Measurements from ENCODE around the gene OXER1.

Gene OXER1

DNA sequence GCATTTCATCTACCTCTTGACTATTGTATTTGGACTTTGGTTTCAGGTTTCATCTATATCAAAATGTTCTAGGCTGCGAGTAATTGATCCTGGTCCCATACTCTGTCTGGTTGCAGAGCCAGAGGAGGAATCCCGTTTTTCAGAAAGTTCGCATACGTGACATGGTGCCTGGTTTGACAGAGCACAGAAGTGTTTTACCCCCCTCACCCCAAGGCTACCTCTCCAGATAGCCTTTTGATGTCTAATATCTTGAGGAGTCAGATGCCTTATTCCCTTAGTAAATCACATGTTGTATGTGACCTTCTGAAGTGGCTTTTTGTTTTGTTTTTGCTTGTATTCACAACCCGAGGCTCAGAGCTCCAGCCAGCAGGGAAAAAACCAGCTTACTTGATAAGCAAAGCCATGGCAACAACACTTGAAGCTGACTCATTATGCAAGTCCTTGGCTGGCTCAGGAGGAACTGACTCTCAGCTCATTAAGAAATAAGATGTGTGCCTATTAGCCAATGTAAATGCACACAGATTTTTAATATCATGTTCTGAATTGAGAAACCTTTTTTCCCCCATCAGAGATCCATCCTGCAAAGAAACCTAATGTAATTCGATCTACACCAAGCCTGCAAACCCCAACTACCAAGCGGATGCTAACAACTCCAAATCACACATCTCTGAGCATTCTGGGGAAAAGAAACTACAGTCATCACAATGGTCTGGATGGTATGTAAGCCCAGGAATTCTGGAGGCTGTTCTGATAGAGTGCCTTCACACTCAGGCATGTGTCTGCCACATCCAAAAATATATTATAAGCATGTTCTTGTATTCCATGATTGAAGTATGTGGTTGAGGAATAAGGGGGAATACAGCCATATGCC lies 41.4 kb downstream of the OXER1 start:
- H4K91ac ChIP-seq (ENCODE audit: low read depth, low read length, poor library complexity) = no peak overlapping the region
- no peak overlapping the region for H3K23ac ChIP-seq (ENCODE audit: low read depth, low read length, poor library complexity)
- no peak for DNase-seq (ENCODE audit: low spot score)
- H3K14ac ChIP-seq (ENCODE audit: low read length) = no peak overlapping the region
- H2BK12ac ChIP-seq (ENCODE audit: low read length) = no peak overlapping the region
- no peak overlapping the region for H4K8ac ChIP-seq (ENCODE audit: low read depth, low read length)
- no peak overlapping the region for H3K4ac ChIP-seq (ENCODE audit: low read length)
- no peaks in the 10 kb centered on the region for H3K79me1 ChIP-seq (ENCODE audit: low read depth, low read length)
- H3K4me1 ChIP-seq (ENCODE audit: control insufficient read depth in 2 of 2, insufficient read depth in 1 of 2, low read depth in 1 of 2, low read length in 2 of 2) = peaks cover 4 to 8% of the 10 kb centered on the region in 2 donors
- peaks cover 2 to 10% of the 10 kb centered on the region in 2 donors for H3K36me3 ChIP-seq (replicated peaks in 1 of 2; ENCODE audit: control insufficient read depth in 2 of 2, insufficient read depth in 2 of 2, low read length in 2 of 2)
- H2BK120ac ChIP-seq (ENCODE audit: low read depth, low read length) = no peak overlapping the region
- H3K18ac ChIP-seq (ENCODE audit: low read length) = no peak overlapping the region
- H3K9ac ChIP-seq (ENCODE audit: low read depth, low read length, poor library complexity) = no peak overlapping the region
- H3K4me2 ChIP-seq (ENCODE audit: insufficient read depth, low read length, poor library complexity, severe bottlenecking) = no peak overlapping the region
- no peak overlapping the region for H3K4me3 ChIP-seq (ENCODE audit: low read length in 2 of 2)
- no peaks in the 10 kb centered on the region for H3K27me3 ChIP-seq (ENCODE audit: control insufficient read depth in 3 of 3, insufficient read depth in 3 of 3, low read depth in 1 of 3, low read length in 3 of 3)
- no peak overlapping the region for H2AK5ac ChIP-seq (ENCODE audit: low read depth, low read length)
- no peak overlapping the region for H2BK5ac ChIP-seq (ENCODE audit: low read length)
- H2BK15ac ChIP-seq (ENCODE audit: low read length) = no peak overlapping the region
- H3K27ac ChIP-seq (replicated peaks; ENCODE audit: low read length) = no peak overlapping the region
- no CpG with 5 or more reads among the region's 7 CpGs for WGBS, 2 donors (ENCODE audit: extremely low coverage in 2 of 2, insufficient read length in 2 of 2, insufficient replicate concordance in 1 of 2)
- peak overlapping the region; percentile 48 for H2AFZ ChIP-seq (ENCODE audit: low read length)
- no peaks in the 10 kb centered on the region for H3K9me3 ChIP-seq (replicated peaks in 1 of 2; ENCODE audit: control insufficient read depth in 2 of 2, insufficient read depth in 1 of 2, low read depth in 1 of 2, low read length in 2 of 2)

DNA sequence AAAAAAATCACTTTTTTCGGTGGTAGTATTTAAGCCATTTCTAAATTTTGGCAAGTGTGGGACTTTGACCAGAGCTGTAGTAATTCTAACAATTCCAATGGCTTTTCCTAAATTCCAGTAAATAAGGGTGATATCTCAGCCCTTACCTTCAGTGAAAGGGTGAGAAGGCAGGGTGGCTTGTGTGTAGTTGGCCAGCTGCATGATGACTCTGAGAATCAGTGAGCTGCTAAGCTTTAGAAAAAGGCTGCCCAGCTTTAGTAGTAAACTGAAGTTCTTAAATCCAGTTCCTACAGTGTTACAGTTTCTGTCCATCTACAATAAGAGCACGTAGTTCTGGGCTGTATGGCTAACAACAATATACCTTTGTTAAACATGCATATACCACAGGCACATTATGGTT lies 42.0 kb downstream of the OXER1 start:
- Histone ChIP-seq H2AK5ac (ENCODE audit: low read depth, low read length) (no peak overlapping the region), H2BK15ac (ENCODE audit: low read length) (no peak overlapping the region), H3K4ac (ENCODE audit: low read length) (no peak overlapping the region), H3K9me3 (replicated peaks in 1 of 2; ENCODE audit: control insufficient read depth in 2 of 2, insufficient read depth in 1 of 2, low read depth in 1 of 2, low read length in 2 of 2) (no peaks in the 10 kb centered on the region), H2AFZ (ENCODE audit: low read length) (peak overlapping the region; percentile 48), H4K91ac (ENCODE audit: low read depth, low read length, poor library complexity) (no peak overlapping the region), H3K36me3 (replicated peaks in 1 of 2; ENCODE audit: control insufficient read depth in 2 of 2, insufficient read depth in 2 of 2, low read length in 2 of 2) (peaks cover 2 to 10% of the 10 kb centered on the region in 2 donors), H3K9ac (ENCODE audit: low read depth, low read length, poor library complexity) (no peak overlapping the region), H2BK12ac (ENCODE audit: low read length) (no peak overlapping the region), H3K27ac (replicated peaks; ENCODE audit: low read length) (no peak overlapping the region), H3K4me3 (ENCODE audit: low read length in 2 of 2) (no peak overlapping the region), H3K18ac (ENCODE audit: low read length) (no peak overlapping the region), H2BK5ac (ENCODE audit: low read length) (no peak overlapping the region), H3K4me1 (ENCODE audit: control insufficient read depth in 2 of 2, insufficient read depth in 1 of 2, low read depth in 1 of 2, low read length in 2 of 2) (peaks cover 4 to 8% of the 10 kb centered on the region in 2 donors), H3K23ac (ENCODE audit: low read depth, low read length, poor library complexity) (no peak overlapping the region), H3K27me3 (ENCODE audit: control insufficient read depth in 3 of 3, insufficient read depth in 3 of 3, low read depth in 1 of 3, low read length in 3 of 3) (no peaks in the 10 kb centered on the region), H3K14ac (ENCODE audit: low read length) (no peak overlapping the region), H3K4me2 (ENCODE audit: insufficient read depth, low read length, poor library complexity, severe bottlenecking) (no peak overlapping the region), H2BK120ac (ENCODE audit: low read depth, low read length) (no peak overlapping the region), H4K8ac (ENCODE audit: low read depth, low read length) (no peak overlapping the region), H3K79me1 (ENCODE audit: low read depth, low read length) (no peaks in the 10 kb centered on the region)
- DNase-seq (ENCODE audit: low spot score) = no peak
- WGBS, 2 donors (ENCODE audit: extremely low coverage in 2 of 2, insufficient read length in 2 of 2, insufficient replicate concordance in 1 of 2) = no CpG with 5 or more reads among the region's 2 CpGs

- no peaks in the 10 kb centered on the region for H3K27me3 ChIP-seq (ENCODE audit: control insufficient read depth in 3 of 3, insufficient read depth in 3 of 3, low read depth in 1 of 3, low read length in 3 of 3)
- no CpG with 5 or more reads among the region's 7 CpGs for WGBS, 2 donors (ENCODE audit: extremely low coverage in 2 of 2, insufficient read length in 2 of 2, insufficient replicate concordance in 1 of 2)
These were observed 49.2 kb downstream of the OXER1 start for GRCh38 chr2:42714686-42715085.

GRCh38 chr2:42713920-42714319 lies 50.0 kb downstream of the OXER1 start:
- Histone ChIP-seq H2AK5ac (ENCODE audit: low read depth, low read length) (no peak overlapping the region), H3K27me3 (ENCODE audit: control insufficient read depth in 3 of 3, insufficient read depth in 3 of 3, low read depth in 1 of 3, low read length in 3 of 3) (no peaks in the 10 kb centered on the region), H3K9ac (ENCODE audit: low read depth, low read length, poor library complexity) (no peak overlapping the region), H3K27ac (replicated peaks; ENCODE audit: low read length) (no peak overlapping the region), H3K14ac (ENCODE audit: low read length) (no peak overlapping the region), H2BK12ac (ENCODE audit: low read length) (no peak overlapping the region), H3K36me3 (replicated peaks in 1 of 2; ENCODE audit: control insufficient read depth in 2 of 2, insufficient read depth in 2 of 2, low read length in 2 of 2) (peaks cover 2 to 11% of the 10 kb centered on the region in 2 donors), H3K4ac (ENCODE audit: low read length) (no peak overlapping the region), H2BK15ac (ENCODE audit: low read length) (no peak overlapping the region), H4K91ac (ENCODE audit: low read depth, low read length, poor library complexity) (no peak overlapping the region), H3K4me1 (ENCODE audit: control insufficient read depth in 2 of 2, insufficient read depth in 1 of 2, low read depth in 1 of 2, low read length in 2 of 2) (no peaks in the 10 kb centered on the region), H3K9me3 (replicated peaks in 1 of 2; ENCODE audit: control insufficient read depth in 2 of 2, insufficient read depth in 1 of 2, low read depth in 1 of 2, low read length in 2 of 2) (no peaks in the 10 kb centered on the region), H3K18ac (ENCODE audit: low read length) (no peak overlapping the region), H2BK120ac (ENCODE audit: low read depth, low read length) (no peak overlapping the region), H2BK5ac (ENCODE audit: low read length) (no peak overlapping the region), H3K23ac (ENCODE audit: low read depth, low read length, poor library complexity) (no peak overlapping the region), H3K4me2 (ENCODE audit: insufficient read depth, low read length, poor library complexity, severe bottlenecking) (no peak overlapping the region), H2AFZ (ENCODE audit: low read length) (no peak overlapping the region), H3K79me1 (ENCODE audit: low read depth, low read length) (no peaks in the 10 kb centered on the region), H3K4me3 (ENCODE audit: low read length in 2 of 2) (no peak overlapping the region), H4K8ac (ENCODE audit: low read depth, low read length) (no peak overlapping the region)
- WGBS, 2 donors (ENCODE audit: extremely low coverage in 2 of 2, insufficient read length in 2 of 2, insufficient replicate concordance in 1 of 2) = no CpG with 5 or more reads among the region's 4 CpGs
- DNase-seq (ENCODE audit: low spot score) = no peak

More at GRCh38 chr2:42714686-42715085, 49.2 kb downstream of the OXER1 start:
- Histone ChIP-seq H3K9ac (ENCODE audit: low read depth, low read length, poor library complexity) (no peak overlapping the region), H4K8ac (ENCODE audit: low read depth, low read length) (no peak overlapping the region), H3K4me1 (ENCODE audit: control insufficient read depth in 2 of 2, insufficient read depth in 1 of 2, low read depth in 1 of 2, low read length in 2 of 2) (no peaks in the 10 kb centered on the region), H2AFZ (ENCODE audit: low read length) (no peak overlapping the region), H3K4ac (ENCODE audit: low read length) (no peak overlapping the region), H3K4me2 (ENCODE audit: insufficient read depth, low read length, poor library complexity, severe bottlenecking) (no peak overlapping the region), H3K4me3 (ENCODE audit: low read length in 2 of 2) (no peak overlapping the region), H2BK15ac (ENCODE audit: low read length) (no peak overlapping the region), H3K79me1 (ENCODE audit: low read depth, low read length) (no peaks in the 10 kb centered on the region), H3K27ac (replicated peaks; ENCODE audit: low read length) (no peak overlapping the region), H3K23ac (ENCODE audit: low read depth, low read length, poor library complexity) (no peak overlapping the region), H4K91ac (ENCODE audit: low read depth, low read length, poor library complexity) (no peak overlapping the region), H2BK5ac (ENCODE audit: low read length) (no peak overlapping the region), H2BK12ac (ENCODE audit: low read length) (no peak overlapping the region), H3K36me3 (replicated peaks in 1 of 2; ENCODE audit: control insufficient read depth in 2 of 2, insufficient read depth in 2 of 2, low read length in 2 of 2) (peaks cover 0 to 3% of the 10 kb centered on the region in 2 donors), H2BK120ac (ENCODE audit: low read depth, low read length) (no peak overlapping the region), H3K14ac (ENCODE audit: low read length) (no peak overlapping the region), H2AK5ac (ENCODE audit: low read depth, low read length) (no peak overlapping the region), H3K18ac (ENCODE audit: low read length) (no peak overlapping the region), H3K9me3 (replicated peaks in 1 of 2; ENCODE audit: control insufficient read depth in 2 of 2, insufficient read depth in 1 of 2, low read depth in 1 of 2, low read length in 2 of 2) (no peaks in the 10 kb centered on the region)
- DNase-seq (ENCODE audit: low spot score) = no peak

Data from neuronal stem cell (in vitro differentiated cells).